ENCODE data around the gene PGAM2.

Gene PGAM2

GRCh38 chr7:44100458-44101302, 35.3 kb upstream of the PGAM2 start (continued):
- TF ChIP-seq PATZ1 (tag by site-specific recombination; IDR thresholded peaks at IDR 0.05) (0 out of 2 replicates have a peak, but pooled peaks have one; percentile 29), ZEB2 (tag by site-specific recombination; IDR thresholded peaks at IDR 0.05) (no peak), SCRT1 (tag by site-specific recombination; IDR thresholded peaks at IDR 0.05; ENCODE audit: borderline replicate concordance) (no peak), ZBTB49 (tag by site-specific recombination; IDR thresholded peaks at IDR 0.05; ENCODE audit: low read depth) (no peak), KLF10 (tag by site-specific recombination; IDR thresholded peaks at IDR 0.05) (no peak), ZNF416 (tag by site-specific recombination; IDR thresholded peaks at IDR 0.05) (no peak), HOXA7 (CRISPR knock-in tag; IDR thresholded peaks at IDR 0.05; ENCODE audit: borderline replicate concordance) (no peak), REST (tag by site-specific recombination; IDR thresholded peaks at IDR 0.05) (peak; percentile 49; the same call in 1 of the 2 replicates)

- TF ChIP-seq ZNF544 (tag by site-specific recombination; IDR thresholded peaks at IDR 0.05) (no peak), ZNF571 (tag by site-specific recombination; IDR thresholded peaks at IDR 0.05) (no peak), ZNF521 (tag by site-specific recombination; IDR thresholded peaks at IDR 0.05) (no peak), ZBTB48 (tag by site-specific recombination; IDR thresholded peaks at IDR 0.05) (no peak), ZNF121 (tag by site-specific recombination; IDR thresholded peaks at IDR 0.05) (no peak), ZXDB (tag by site-specific recombination; IDR thresholded peaks at IDR 0.05) (no peak), REPIN1 (tag by site-specific recombination; IDR thresholded peaks at IDR 0.05; ENCODE audit: low read depth) (no peak), ZNF404 (tag by site-specific recombination; IDR thresholded peaks at IDR 0.05) (no peak), WT1 (tag by site-specific recombination; IDR thresholded peaks at IDR 0.05) (no peak)
- Histone ChIP-seq H3K27ac (ENCODE audit: extremely low read depth, low read depth, low read length) (no peak overlapping the region), H3K9me3 (ENCODE audit: control insufficient read depth, insufficient read depth, low read depth, low read length) (no peaks in the 10 kb centered on the region), H3K36me3 (ENCODE audit: control insufficient read depth in 2 of 2, insufficient read depth in 1 of 2, low read length in 2 of 2) (no peaks in the 10 kb centered on the region), H3K4me3 (ENCODE audit: low read depth, low read length) (no peak overlapping the region), H3K4me1 (ENCODE audit: control insufficient read depth, insufficient read depth, low read length) (no peaks in the 10 kb centered on the region; the same call in 1 of the 2 replicates)
- CTCF ChIA-PET: interaction anchor here (1.5 to 1.6 kb wide), 2 partner anchors 10 to 27 kb away, joined by 3 to 6 read pairs; no protein-coding TSS in a partner anchor
- POLR2A ChIA-PET: no interaction called here
Measured at GRCh38 chr7:44099669-44100068, 34.3 kb upstream of the PGAM2 start.
